Adrenal gland (tissue), 5 donors: ENCODE results near the gene GYPB.
"Not testable (repeated sequence)": the region's sequence is repeated elsewhere in the genome, so short reads cannot be mapped to it uniquely, and the experiment has no call there.

ENCODE experiments used
- CTCF ChIP-seq, 6 experiments: fragments of 450-650 bp in 4 of 6; fragments of 200-600 bp in 2 of 6; sonication (generic) in 1 of 6; IDR thresholded peaks; 1 replicate in 5 of 6; 2 replicates in 1 of 6; pipeline versions ENCODE4 v1.5.1 to v1.8.0; 2016 to 2021; ENCODE audit warnings: antibody characterized with exemption in 6 of 6, mild to moderate bottlenecking in 2 of 6, moderate library complexity in 1 of 6
- POLR2A ChIP-seq, 2 donors: fragments of 450-650 bp; IDR thresholded peaks; one replicate each; pipeline ENCODE4 v1.6.1; 2017; ENCODE audit warnings: antibody characterized with exemption in 2 of 2, mild to moderate bottlenecking in 2 of 2, moderate library complexity in 1 of 2
- donor health status: DM: no; HTN: no; CAD: no.

- TF ChIP-seq CTCF, POLR2A (IDR thresholded peaks at IDR 0.05): not testable (repeated sequence)
Measured at GRCh38 chr4:144022772-144023400, 3.7 kb upstream of the GYPB start.
